Brain pericyte (primary cell): Measurements from ENCODE around the gene FYN.
"Not testable (repeated sequence)": the region's sequence is repeated elsewhere in the genome, so short reads cannot be mapped to it uniquely, and the experiment has no call there.

ENCODE experiments used
- DNase-seq: peaks from one replicate; pipeline ENCODE4 v3.0.0-alpha.2; 2012; ENCODE audit warnings: low read depth, low spot score

FYN gene

DNA sequence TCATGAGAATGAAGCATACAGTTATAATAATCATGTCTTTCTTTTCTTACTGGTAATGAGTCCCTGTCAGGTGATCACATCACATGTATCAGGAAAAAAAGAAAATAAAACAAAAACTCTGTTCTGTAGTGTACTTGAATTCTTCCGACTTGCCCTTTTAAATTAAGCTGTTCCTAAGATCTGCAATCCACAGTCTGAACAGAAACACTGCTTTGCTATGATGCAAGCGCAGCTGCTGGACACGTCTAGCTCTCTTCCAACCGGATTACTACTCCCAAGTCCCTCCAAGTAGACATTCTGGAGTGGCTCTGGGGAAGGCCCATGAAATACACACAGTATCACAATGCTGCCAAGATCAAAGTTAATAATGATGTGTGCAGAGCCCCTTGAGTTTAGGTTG lies 83.7 kb downstream of the FYN start:
- no peak for DNase-seq

DNA sequence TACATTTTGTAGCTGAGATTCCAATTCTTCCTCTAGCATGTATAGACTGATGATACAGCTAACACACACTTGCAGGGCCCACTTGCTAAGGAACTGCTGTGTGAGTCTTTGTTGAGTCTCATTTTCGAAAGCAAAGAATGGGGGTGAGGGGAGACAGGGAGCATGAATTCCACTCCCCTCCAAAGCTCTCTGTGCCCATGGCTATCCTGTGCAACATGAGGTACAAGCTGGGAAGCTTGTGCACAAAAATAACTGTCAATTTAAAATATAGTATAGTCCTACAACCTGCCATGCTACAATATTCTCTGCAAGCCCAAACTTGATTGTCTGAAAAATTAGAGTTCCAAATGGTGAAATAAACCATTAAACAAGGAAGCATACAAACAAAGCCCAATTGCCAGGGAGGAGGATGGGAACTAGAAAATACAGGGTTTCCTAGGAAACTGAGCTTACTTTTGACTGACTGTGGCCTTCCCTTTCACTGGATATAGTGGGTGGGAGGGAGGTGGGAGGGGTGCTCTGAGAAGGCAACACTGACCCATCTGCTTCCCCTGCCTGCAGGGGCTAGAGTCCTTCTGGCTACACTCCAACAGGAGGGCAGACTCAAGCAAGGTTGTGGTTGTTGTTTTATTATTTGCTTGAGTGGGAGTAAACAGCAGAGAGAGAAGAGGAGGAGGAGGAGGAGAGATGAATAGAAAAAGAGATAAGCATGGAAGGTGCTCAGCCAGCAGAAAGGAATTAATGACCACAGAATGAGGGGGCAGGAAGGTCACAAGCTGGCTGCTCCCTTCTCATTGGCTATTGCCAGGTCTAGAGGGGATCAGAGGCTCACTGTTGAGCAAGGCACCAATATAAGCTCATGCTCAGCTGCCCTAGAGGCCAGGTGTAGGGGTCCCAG lies 84.6 kb downstream of the FYN start:
- no peak for DNase-seq

GRCh38 chr6:111786151-111786550 lies 87.1 kb downstream of the FYN start:
- not testable (repeated sequence) for DNase-seq

DNA sequence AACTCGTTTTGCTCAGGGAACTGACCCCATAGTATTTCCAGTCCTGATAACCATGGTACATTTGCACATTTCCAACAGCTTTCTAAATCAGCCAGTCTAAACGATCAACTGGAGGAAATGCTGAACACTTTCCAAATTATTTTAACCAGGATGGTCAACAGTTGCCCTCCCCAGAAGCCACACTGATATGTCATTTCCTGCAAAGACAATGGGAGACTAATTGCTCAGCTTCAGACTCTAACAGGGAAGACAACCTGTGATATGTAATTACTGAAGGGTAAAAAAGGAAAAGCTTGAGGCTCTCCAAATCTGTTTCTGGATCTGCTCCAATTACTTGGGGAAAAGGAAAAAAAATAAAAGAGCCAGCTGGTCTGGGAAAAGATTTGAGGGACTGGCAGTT lies 88.8 kb downstream of the FYN start:
- no peak for DNase-seq

- no peak for DNase-seq
These were observed 90.3 kb downstream of the FYN start for GRCh38 chr6:111782887-111783466.

GRCh38 chr6:111782192-111782809 lies 91.0 kb downstream of the FYN start:
- DNase-seq: no peak

DNA sequence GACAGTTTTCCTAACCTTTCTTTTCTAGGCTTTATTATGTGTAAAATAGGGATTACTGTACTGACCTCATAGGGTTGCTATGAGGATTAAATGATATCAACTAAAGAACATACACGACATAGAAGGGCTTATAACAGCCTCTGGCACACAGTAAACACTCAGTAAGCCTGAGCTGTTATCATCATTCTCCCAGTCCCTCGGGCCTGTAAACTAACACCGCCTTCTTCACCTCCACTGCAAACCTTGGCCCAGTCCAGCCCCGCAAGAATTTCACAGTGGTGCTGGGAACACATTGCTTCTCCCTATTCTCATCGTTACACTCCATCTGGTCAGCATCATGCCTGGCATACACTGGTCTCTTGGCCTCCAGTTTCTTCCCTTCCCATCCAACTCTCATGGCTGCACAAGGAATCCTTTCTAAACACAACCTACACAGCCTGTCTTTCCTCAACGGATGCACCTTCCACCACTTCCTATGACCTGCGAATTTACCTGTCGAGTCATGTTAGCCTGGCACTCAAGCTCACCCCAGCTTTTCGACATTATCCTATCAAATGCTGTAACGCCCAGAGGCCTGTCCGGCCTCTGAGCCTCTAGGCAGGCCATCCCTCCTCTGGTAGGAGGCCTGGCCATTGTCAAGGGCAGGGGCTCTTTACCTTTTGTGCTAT lies 92.1 kb downstream of the FYN start:
- no peak for DNase-seq

DNA sequence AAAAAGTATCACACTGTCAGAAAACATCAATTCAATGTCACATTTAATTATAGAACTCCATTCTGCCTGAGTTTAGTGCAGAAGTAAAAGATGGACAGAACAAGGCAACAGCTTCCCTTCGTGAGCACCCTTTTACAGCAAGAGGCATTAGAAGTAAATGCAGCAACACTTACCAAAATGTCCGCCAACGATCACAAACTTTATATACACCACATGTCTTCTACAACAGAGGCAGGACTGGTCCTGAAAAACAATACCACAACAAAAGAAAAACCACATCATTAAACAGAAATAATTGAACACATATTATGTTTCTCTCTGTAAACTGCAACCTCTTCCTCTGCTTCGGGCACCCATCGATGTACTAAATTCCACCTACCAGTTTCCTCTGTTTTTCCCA lies 92.9 kb downstream of the FYN start:
- no peak for DNase-seq

DNA sequence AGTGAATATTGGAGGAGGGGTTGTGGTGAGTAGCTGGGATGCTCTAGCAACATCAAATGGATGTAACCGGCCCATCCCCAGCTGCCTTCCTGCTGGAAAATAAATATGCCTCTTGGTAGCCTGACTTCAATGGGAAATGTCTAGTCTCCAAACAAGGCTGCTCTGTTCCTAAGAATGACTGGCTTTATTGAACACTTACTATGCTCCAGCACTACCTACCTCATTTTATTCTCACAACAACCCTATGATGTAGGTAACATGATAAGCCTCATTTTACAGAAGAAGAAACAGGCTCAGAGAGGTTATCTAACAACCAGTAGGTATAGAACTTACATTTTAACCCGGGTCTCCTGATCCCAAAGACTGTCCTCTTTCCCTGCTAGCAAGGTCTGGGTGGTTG lies 93.6 kb downstream of the FYN start:
- DNase-seq: no peak

- DNase-seq: no peak
These were observed 94.2 kb downstream of the FYN start for GRCh38 chr6:111779031-111779430.

DNA sequence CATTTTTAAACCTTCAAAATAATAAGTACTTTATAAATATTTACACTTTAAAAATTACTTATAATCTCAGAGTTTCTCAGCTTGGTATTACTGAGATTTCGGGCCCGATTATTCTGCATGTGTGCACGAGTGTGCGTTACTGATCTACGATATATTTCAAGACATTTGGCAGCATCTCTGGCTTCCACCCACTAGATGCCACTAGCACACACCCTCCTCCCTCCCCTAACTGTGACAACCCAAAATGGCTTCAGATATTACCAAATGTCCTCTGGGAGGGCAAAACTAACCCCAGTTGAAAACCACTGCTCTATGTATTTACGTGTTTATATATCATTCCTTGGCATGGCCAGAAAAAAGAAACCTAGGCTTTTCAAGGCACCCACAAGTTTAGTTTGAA lies 95.9 kb downstream of the FYN start:
- DNase-seq: no peak

DNA sequence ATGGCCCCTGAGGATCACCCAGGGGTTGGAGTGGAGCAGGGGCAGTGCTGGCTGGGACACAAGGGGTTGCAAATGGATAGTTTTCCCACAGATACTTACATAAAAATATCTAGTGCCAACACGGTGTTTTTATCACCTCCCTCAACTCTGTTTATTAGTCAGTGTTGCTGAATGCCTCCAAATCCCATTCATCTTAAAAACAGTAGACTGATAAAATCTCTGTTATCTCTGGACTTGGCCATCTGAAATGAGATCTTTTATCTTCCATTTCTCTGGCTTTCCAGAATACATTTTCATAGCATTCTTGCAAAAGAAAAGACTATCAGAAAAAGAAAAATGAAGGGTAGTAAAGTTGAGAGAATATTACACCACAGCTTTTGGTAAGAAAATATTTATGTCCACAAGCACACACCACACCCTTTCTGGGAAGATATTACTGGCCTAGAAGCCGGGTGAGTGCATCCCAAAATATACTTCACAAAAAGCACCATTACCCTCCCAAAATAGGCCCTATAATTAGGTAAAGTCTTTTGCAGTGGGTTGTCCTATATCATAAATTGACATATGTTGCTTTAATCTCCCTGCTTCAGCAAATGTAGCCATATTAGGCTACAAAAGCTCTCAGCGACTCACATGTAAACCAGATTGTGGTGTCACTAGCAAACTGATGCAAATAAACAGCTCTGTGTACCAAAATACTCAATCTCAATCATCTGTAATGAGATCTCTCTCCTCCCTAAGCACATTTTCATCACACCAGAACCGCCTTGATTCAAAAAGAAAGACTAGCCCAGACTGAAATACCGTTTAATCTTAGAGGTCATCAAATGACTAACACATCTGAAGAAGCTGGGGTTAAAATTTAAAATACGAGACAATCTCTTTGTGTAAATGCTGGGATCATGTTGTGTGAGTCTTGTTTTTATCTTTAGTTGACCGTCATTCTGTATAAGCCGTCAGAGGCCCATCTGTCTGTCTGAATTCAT lies 96.7 kb downstream of the FYN start:
- no peak for DNase-seq

DNA sequence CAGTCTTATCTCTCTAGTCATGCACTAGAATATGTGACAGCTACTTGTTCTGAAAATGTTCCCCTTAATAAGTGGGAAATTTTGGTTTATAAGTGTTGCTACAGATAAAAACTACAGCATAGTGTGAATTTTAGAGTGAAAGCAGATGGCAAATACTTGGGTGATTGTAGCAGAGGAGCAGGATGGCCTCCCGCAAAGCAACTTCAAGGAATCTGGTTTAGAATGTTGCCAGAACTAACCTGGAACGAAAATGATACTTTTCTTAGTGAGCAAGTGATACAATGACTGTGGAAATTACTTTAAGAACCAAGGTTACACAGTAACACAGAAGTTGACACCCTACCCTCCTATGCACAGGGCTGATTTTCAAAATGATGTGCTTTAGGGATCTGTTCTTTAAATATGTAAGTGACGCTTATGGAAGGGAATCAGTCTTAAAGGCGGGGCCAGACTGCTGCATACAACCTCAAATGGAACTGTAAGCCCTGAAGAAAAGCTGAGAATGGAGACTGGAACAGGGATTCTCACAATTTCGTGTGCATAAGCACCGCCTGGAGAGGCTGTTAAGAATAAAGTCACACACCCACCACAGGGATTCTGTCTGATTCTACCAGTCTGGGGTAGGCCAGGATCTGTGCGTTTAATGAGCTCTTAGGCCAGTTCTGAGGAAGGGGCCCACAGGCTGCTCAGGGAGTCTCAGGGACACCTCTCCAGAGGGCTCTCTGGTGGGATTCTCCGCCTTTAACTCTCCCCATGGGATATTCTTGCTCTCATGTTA lies 97.9 kb downstream of the FYN start:
- no peak for DNase-seq

GRCh38 chr6:111774346-111774703 lies 98.9 kb downstream of the FYN start:
- no peak for DNase-seq

- no peak for DNase-seq
These were observed 99.5 kb downstream of the FYN start for GRCh38 chr6:111773501-111774345.

GRCh38 chr6:111772381-111772780 lies 100.9 kb downstream of the FYN start:
- no peak for DNase-seq

GRCh38 chr6:111771629-111772028 lies 101.6 kb downstream of the FYN start:
- DNase-seq: no peak

- no peak for DNase-seq
These were observed 102.2 kb downstream of the FYN start for GRCh38 chr6:111771094-111771432.

- no peak for DNase-seq
These were observed 102.8 kb downstream of the FYN start for GRCh38 chr6:111770263-111771093.
